Thoracic aorta (tissue), 2 donors: ENCODE data around the gene CACNA2D3. TPM values are rescaled to one million over a fixed set of nuclear protein-coding genes. Genes with fewer than 3 reads are reported as not detected.

Experiments used
- ATAC-seq: fragments of 150-250 bp; one replicate; pipeline ENCODE4 v1.8.0; 2017; ENCODE audit warnings: low read depth; ENCODE audit not compliant: insufficient number of reproducible peaks, low FRiP score
- DNase-seq: peaks from one replicate; pipeline ENCODE4 v3.0.0-alpha.2; 2020; ENCODE audit warnings: low spot score
- H3K27ac ChIP-seq, 2 donors: fragments of 200-600 bp; sonication (generic); 1 replicate in 1 of 2; 2 replicates in 1 of 2; pipeline ENCODE4 v1.5.1; 2016; ENCODE audit warnings: mild to moderate bottlenecking in 2 of 2, moderate library complexity in 2 of 2
- H3K27me3 ChIP-seq: fragments of 200-600 bp; sonication (generic); replicated peaks from 2 replicates; pipeline ENCODE4 v1.6.0; 2016; ENCODE audit warnings: mild to moderate bottlenecking; ENCODE audit not compliant: insufficient read depth
- H3K36me3 ChIP-seq: fragments of 200-600 bp; sonication (generic); one replicate; pipeline ENCODE4 v1.5.1; 2016
- H3K4me1 ChIP-seq, 2 donors: fragments of 200-600 bp; sonication (generic); 1 replicate in 1 of 2; 2 replicates in 1 of 2; pipeline versions ENCODE4 v1.5.1 to v1.6.0; 2016; ENCODE audit warnings: low read depth in 2 of 2, mild to moderate bottlenecking in 1 of 2; ENCODE audit not compliant: control insufficient read depth in 1 of 2
- H3K4me3 ChIP-seq: fragments of 200-600 bp; sonication (generic); 2 replicates; pipeline ENCODE4 v1.5.1; 2016; ENCODE audit warnings: mild to moderate bottlenecking
- H3K9me3 ChIP-seq: fragments of 200-600 bp; sonication (generic); 2 replicates; pipeline ENCODE4 v1.5.1; 2016
- total RNA-seq, 2 donors: library from RNA; depleted of rRNA; stranded (reverse); fragments of >200 nt; gene quantifications; one replicate each; pipeline versions ENCODE4 v1.1.0 to v1.2.3, GENCODE V29; 2016
- TF ChIP-seq, protein P1 (sequence below): fragments of 200-600 bp; sonication (generic); IDR thresholded peaks from one replicate; pipeline ENCODE4 v1.5.1; 2019; ENCODE audit warnings: antibody characterized with exemption

The CACNA2D3 gene
- total RNA-seq, 2 donors from 2014 or later = 3.2 to 4.0 TPM

- ATAC-seq (no peak), DNase-seq (no peak)
These were observed 199.2 kb downstream of the CACNA2D3 start for GRCh38 chr3:54321520-54321919.

GRCh38 chr3:54322354-54322753, 200.0 kb downstream of the CACNA2D3 start:
- DNase-seq (no peak), ATAC-seq (no peak)
- H3K4me1 ChIP-seq = no peaks in the 10 kb centered on the region
- no peaks in the 10 kb centered on the region for H3K9me3 ChIP-seq
- no peak overlapping the region for H3K27ac ChIP-seq
- TF ChIP-seq, protein P1, sequence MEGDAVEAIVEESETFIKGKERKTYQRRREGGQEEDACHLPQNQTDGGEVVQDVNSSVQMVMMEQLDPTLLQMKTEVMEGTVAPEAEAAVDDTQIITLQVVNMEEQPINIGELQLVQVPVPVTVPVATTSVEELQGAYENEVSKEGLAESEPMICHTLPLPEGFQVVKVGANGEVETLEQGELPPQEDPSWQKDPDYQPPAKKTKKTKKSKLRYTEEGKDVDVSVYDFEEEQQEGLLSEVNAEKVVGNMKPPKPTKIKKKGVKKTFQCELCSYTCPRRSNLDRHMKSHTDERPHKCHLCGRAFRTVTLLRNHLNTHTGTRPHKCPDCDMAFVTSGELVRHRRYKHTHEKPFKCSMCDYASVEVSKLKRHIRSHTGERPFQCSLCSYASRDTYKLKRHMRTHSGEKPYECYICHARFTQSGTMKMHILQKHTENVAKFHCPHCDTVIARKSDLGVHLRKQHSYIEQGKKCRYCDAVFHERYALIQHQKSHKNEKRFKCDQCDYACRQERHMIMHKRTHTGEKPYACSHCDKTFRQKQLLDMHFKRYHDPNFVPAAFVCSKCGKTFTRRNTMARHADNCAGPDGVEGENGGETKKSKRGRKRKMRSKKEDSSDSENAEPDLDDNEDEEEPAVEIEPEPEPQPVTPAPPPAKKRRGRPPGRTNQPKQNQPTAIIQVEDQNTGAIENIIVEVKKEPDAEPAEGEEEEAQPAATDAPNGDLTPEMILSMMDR = no peak
- no peak overlapping the region for H3K4me3 ChIP-seq
- no peaks in the 10 kb centered on the region for H3K36me3 ChIP-seq
- H3K27me3 ChIP-seq = no peaks in the 10 kb centered on the region

More at GRCh38 chr3:54321520-54321919, 199.2 kb downstream of the CACNA2D3 start:
- TF ChIP-seq, protein P1 = no peak
- Histone ChIP-seq H3K36me3 (no peaks in the 10 kb centered on the region), H3K4me3 (no peak overlapping the region), H3K27ac (no peak overlapping the region), H3K27me3 (no peaks in the 10 kb centered on the region), H3K9me3 (no peaks in the 10 kb centered on the region), H3K4me1 (no peaks in the 10 kb centered on the region)

- TF ChIP-seq, protein P1 = no peak
- Histone ChIP-seq H3K4me1 (no peaks in the 10 kb centered on the region), H3K4me3 (no peak overlapping the region), H3K27ac (no peak overlapping the region), H3K27me3 (no peaks in the 10 kb centered on the region), H3K36me3 (no peaks in the 10 kb centered on the region), H3K9me3 (no peaks in the 10 kb centered on the region)
- no peak for ATAC-seq
- no peak for DNase-seq
These were observed 201.8 kb downstream of the CACNA2D3 start for GRCh38 chr3:54324103-54324502.

DNA sequence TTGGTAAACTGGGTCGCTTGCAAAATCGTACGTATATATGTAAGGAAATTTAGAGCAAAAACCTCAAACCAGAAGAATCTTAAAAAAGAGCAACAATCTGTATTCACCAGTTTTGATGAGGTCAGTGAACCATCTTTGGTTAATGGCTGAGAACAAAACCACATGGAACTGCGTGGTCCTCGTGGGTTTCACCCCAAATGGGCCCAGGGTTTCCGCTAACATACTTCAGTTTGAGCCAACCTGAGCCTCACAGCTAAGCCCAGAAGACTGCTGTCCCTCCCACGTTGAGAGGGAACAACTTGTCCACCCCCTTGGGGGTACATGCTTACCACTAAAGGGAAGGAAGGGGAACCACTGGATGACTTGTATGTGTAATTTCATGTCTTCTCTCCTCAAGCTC, 204.6 kb downstream of the CACNA2D3 start:
- no peak for DNase-seq
- H3K4me1 ChIP-seq = no peaks in the 10 kb centered on the region
- H3K9me3 ChIP-seq = no peaks in the 10 kb centered on the region
- TF ChIP-seq, protein P1 = no peak
- no peak overlapping the region for H3K27ac ChIP-seq
- no peak for ATAC-seq
- no peaks in the 10 kb centered on the region for H3K36me3 ChIP-seq
- H3K27me3 ChIP-seq = no peaks in the 10 kb centered on the region
- no peak overlapping the region for H3K4me3 ChIP-seq

- Histone ChIP-seq H3K4me1 (no peaks in the 10 kb centered on the region), H3K27ac (no peak overlapping the region), H3K27me3 (no peaks in the 10 kb centered on the region), H3K9me3 (no peaks in the 10 kb centered on the region), H3K36me3 (no peaks in the 10 kb centered on the region), H3K4me3 (no peak overlapping the region)
- TF ChIP-seq, protein P1 = no peak
- ATAC-seq (no peak), DNase-seq (no peak)
These were observed 209.0 kb downstream of the CACNA2D3 start for GRCh38 chr3:54331341-54331740.
